HEK293T (cell line): ENCODE results near the gene PTCD2.

ENCODE experiments used
- CTCF ChIA-PET: fragments of 350-600 bp; formaldehyde crosslinking; extraction: SDS; loops from one replicate; lab custom pipeline; 2021; ENCODE audit warnings: antibody characterized with exemption, inconsistent platforms; lab: Yijun Ruan, JAX
- POLR2A ChIA-PET: fragments of 350-600 bp; formaldehyde crosslinking; extraction: SDS; loops from one replicate; lab custom pipeline; 2020; ENCODE audit warnings: antibody characterized with exemption, inconsistent platforms; lab: Yijun Ruan, JAX
- DNase-seq: peaks from one replicate; pipeline ENCODE4 v3.0.0; 2012; ENCODE audit warnings: mixed read lengths; ENCODE audit errors: extremely low spot score
- ARNT ChIP-seq: fragments of 450-650 bp; IDR thresholded peaks from 2 replicates; pipeline ENCODE4 v1.6.1; 2017; ENCODE audit warnings: mild to moderate bottlenecking
- BHLHE40 ChIP-seq: fragments of 450-650 bp; IDR thresholded peaks from 2 replicates; pipeline ENCODE4 v1.6.1; 2016; ENCODE audit warnings: mild to moderate bottlenecking, moderate library complexity, borderline replicate concordance
- CTBP1 ChIP-seq: fragments of 450-650 bp; IDR thresholded peaks from 2 replicates; pipeline ENCODE4 v1.6.1; 2016; ENCODE audit warnings: borderline replicate concordance
- ELF4 ChIP-seq: fragments of 450-650 bp; IDR thresholded peaks from 2 replicates; pipeline ENCODE4 v1.6.1; 2017; ENCODE audit warnings: antibody characterized with exemption
- FOXA1 ChIP-seq: fragments of 450-650 bp; IDR thresholded peaks from 2 replicates; pipeline ENCODE4 v1.6.1; 2016; ENCODE audit warnings: mild to moderate bottlenecking
- FOXK2 ChIP-seq: fragments of 450-650 bp; IDR thresholded peaks from 2 replicates; pipeline ENCODE4 v1.6.1; 2016; ENCODE audit warnings: mild to moderate bottlenecking
- FOXM1 ChIP-seq: fragments of 450-650 bp; IDR thresholded peaks from 2 replicates; pipeline ENCODE4 v1.6.1; 2017; ENCODE audit warnings: mild to moderate bottlenecking, borderline replicate concordance
- HDGF ChIP-seq: fragments of 450-650 bp; IDR thresholded peaks from 2 replicates; pipeline ENCODE4 v1.6.1; 2017; ENCODE audit warnings: antibody characterized with exemption, borderline replicate concordance
- L3MBTL2 ChIP-seq: fragments of 450-650 bp; conservative IDR thresholded peaks from 2 replicates; pipeline ENCODE4 v1.6.1; 2016; ENCODE audit warnings: mild to moderate bottlenecking
- LEF1 ChIP-seq: fragments of 450-650 bp; IDR thresholded peaks from 2 replicates; pipeline ENCODE4 v1.6.1; 2017; ENCODE audit warnings: mild to moderate bottlenecking, borderline replicate concordance
- NFRKB ChIP-seq: fragments of 450-650 bp; IDR thresholded peaks from 2 replicates; pipeline ENCODE4 v1.6.1; 2016; ENCODE audit warnings: mild to moderate bottlenecking, moderate library complexity
- SP1 ChIP-seq: fragments of 450-650 bp; IDR thresholded peaks from 2 replicates; pipeline ENCODE4 v1.6.1; 2017
- SUZ12 ChIP-seq: fragments of 450-650 bp; IDR thresholded peaks from 2 replicates; pipeline ENCODE4 v1.6.1; 2016; ENCODE audit warnings: mild to moderate bottlenecking
- TARDBP ChIP-seq: fragments of 450-650 bp; IDR thresholded peaks from 2 replicates; pipeline ENCODE4 v1.6.1; 2016
- ZNF384 ChIP-seq: fragments of 450-650 bp; IDR thresholded peaks from 2 replicates; pipeline ENCODE4 v1.6.1; 2016
- TF ChIP-seq, protein P1 (sequence below): fragments of 450-650 bp; IDR thresholded peaks from 2 replicates; pipeline ENCODE4 v1.6.1; 2016

Gene PTCD2

DNA sequence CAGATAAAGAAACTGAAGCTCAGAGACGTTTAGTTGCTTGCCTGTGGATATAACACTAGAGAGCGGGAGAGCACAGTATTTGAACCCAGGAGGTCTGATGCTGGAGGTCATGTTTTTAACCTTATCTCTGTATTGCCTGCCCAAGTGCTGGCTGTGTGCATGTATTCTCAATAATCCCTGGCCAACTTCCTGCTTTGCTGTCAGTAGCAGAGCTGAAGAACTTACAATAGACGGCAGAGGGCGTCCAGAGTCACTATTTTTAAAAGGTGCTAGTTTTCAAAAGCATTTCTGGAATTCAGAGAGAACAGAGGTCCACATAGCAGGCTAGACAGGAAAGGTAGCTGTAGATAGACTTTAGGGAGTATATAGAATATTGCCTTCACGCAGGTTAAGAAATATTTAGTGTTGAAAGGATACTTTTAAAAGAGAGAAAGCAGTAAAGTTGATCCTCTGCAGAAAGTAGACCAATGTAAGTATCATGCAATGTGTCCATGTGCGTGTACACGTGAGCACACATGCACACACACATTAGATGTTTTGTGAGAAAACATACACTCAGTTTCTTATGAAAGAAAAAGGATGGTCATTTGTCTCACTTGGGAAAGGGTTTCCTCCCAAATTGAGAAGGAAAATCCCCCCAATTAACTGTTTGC, 46.3 kb downstream of the PTCD2 start:
- ChIA-PET POLR2A (interaction anchor here (1.8 kb wide), 1 partner anchor 46 kb away, joined by 5 read pairs; the partner anchor contains the start of genes MRPS27 and PTCD2), CTCF (interaction anchor here (0.9 to 1.6 kb wide), 3 partner anchors 10 to 158 kb away, joined by 3 to 5 read pairs (median 5); no protein-coding TSS in a partner anchor)
- TF ChIP-seq ARNT (no peak), NFRKB (no peak), SUZ12 (no peak), SP1 (no peak), TARDBP (no peak), CTBP1 (no peak), HDGF (no peak)
- DNase-seq = peak; percentile 49

DNA sequence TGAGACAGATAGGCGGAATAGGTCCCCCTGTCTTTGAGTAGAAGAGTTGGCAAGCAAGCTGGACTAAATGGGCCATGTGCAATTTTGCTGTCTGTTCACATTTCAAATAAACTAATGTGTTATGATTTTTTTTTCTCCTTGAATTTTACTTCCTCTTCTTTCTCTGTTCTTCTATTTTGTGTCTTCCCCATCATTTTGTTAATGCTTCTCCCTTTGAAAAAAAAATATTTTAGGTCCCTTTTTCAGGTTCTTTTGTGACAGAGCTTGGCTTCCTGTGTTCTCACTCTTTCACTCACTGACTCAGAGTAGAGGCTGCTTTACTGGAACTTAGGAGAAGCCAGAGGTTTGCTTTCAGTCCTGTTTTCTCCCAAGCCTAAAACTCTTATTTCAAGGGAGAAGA, 48.1 kb downstream of the PTCD2 start:
- no peak for DNase-seq
- ChIA-PET CTCF (no interaction called here), POLR2A (interaction anchor here (1.0 kb wide), 1 partner anchor 123 kb away, joined by 3 read pairs; no protein-coding TSS in a partner anchor)
- TF ChIP-seq NFRKB (no peak), CTBP1 (no peak), L3MBTL2 (no peak), TARDBP (no peak), BHLHE40 (no peak), ARNT (no peak), FOXM1 (no peak), FOXA1 (no peak), SUZ12 (no peak), LEF1 (no peak), SP1 (no peak)

DNA sequence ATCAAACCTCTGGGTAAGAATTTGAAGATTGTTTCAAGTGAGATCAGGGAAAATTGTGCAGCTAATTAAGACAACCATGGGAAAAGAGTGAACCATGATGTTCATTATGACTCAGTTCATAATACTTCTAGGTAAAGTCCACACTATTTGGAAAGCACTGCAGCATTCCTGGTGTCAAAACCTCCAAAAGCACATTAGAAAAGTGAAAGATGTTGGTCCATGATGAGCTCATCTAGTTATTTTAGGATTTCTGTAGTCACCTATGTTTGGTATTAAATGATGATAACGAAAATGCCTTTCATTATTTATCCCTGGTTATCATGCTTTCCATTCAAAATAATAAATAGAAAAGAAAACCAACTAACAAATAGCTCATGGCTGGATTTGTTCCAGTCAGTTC, 49.1 kb downstream of the PTCD2 start:
- ChIA-PET POLR2A (no interaction called here), CTCF (no interaction called here)
- DNase-seq = no peak
- TF ChIP-seq LEF1 = no peak
- no peak for TF ChIP-seq CTBP1
- TF ChIP-seq BHLHE40 = no peak
- TF ChIP-seq NFRKB = no peak
- no peak for TF ChIP-seq TARDBP
- no peak for TF ChIP-seq ARNT
- TF ChIP-seq FOXM1 = no peak
- TF ChIP-seq SP1 = no peak
- no peak for TF ChIP-seq SUZ12
- TF ChIP-seq FOXA1 = no peak
- no peak for TF ChIP-seq L3MBTL2
- no peak for TF ChIP-seq HDGF
- no peak for TF ChIP-seq FOXK2
- TF ChIP-seq, protein P1, sequence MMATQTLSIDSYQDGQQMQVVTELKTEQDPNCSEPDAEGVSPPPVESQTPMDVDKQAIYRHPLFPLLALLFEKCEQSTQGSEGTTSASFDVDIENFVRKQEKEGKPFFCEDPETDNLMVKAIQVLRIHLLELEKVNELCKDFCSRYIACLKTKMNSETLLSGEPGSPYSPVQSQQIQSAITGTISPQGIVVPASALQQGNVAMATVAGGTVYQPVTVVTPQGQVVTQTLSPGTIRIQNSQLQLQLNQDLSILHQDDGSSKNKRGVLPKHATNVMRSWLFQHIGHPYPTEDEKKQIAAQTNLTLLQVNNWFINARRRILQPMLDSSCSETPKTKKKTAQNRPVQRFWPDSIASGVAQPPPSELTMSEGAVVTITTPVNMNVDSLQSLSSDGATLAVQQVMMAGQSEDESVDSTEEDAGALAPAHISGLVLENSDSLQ = no peak
- TF ChIP-seq ELF4 = no peak
- no peak for TF ChIP-seq ZNF384

DNA sequence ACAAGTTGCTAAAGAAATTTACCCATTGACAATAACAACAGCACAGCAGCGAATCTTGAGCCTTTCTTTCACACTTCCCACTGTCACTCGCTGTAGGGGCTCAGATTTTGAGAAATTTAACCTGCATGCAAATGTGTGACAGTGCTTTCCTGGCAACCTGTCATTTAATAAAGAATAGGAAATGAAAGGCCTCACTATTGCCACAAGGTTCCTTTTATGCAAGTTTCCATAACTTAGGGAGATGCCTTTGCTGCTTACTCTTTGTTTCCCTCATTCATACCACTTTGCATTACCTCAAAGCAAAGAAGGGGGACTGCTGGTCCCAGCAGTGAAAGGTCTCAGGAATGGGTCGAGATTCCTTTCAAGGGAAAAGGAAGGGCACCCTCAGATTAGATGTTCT, 49.5 kb downstream of the PTCD2 start:
- ChIA-PET CTCF (no interaction called here), POLR2A (no interaction called here)
- TF ChIP-seq NFRKB = no peak
- no peak for TF ChIP-seq TARDBP
- no peak for TF ChIP-seq FOXA1
- TF ChIP-seq L3MBTL2 = no peak
- TF ChIP-seq FOXK2 = no peak
- no peak for TF ChIP-seq SUZ12
- no peak for TF ChIP-seq HDGF
- TF ChIP-seq LEF1 = no peak
- no peak for TF ChIP-seq ZNF384
- no peak for TF ChIP-seq ARNT
- no peak for TF ChIP-seq SP1
- TF ChIP-seq FOXM1 = no peak
- TF ChIP-seq CTBP1 = no peak
- TF ChIP-seq ELF4 = no peak
- TF ChIP-seq, protein P1 = no peak
- no peak for TF ChIP-seq BHLHE40
- DNase-seq = no peak

DNA sequence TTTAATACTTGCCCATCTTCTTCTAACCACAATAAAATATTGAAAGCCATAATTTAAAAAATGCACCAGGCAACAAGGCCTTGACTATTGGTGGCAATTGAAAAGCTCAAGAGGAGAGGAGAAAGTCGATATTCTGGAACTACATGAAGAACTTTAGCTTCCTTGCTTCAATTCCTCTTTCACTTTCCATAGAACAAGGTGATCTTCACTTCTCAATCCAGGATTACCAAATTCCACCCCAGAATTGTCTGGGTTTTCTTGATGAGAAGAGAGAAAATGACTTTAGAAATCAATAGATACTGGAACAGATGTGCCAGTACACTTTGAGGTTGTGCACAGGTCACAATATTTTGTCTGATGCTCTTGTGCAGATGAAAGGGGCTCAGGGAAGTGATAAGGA, 52.2 kb downstream of the PTCD2 start:
- DNase-seq = no peak
- TF ChIP-seq ZNF384 = no peak
- no peak for TF ChIP-seq LEF1
- no peak for TF ChIP-seq FOXK2
- TF ChIP-seq ARNT = no peak
- TF ChIP-seq HDGF = no peak
- no peak for TF ChIP-seq CTBP1
- TF ChIP-seq, protein P1 = no peak
- TF ChIP-seq FOXA1 = no peak
- TF ChIP-seq SUZ12 = no peak
- TF ChIP-seq BHLHE40 = no peak
- no peak for TF ChIP-seq NFRKB
- no peak for TF ChIP-seq L3MBTL2
- no peak for TF ChIP-seq TARDBP
- TF ChIP-seq FOXM1 = no peak
- no peak for TF ChIP-seq ELF4
- no peak for TF ChIP-seq SP1
- ChIA-PET POLR2A (no interaction called here), CTCF (no interaction called here)

DNA sequence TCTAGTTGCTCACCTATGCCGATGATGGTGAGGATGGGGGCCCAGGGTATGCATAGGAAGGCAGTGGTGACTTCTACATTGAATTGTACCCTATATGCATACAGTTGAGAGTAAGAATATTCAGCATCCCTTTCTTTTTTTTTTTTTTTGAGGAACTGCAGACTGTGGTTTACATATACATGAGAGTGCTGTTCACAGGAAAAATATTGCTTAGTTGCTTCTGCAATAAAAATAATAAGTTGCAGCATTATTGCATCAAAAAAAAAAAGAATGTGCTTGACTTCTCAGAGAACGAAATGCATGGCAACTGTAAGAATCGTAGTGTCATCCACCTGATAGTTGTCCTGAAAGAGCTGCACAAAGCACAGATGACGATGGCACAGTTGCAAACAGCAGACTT, 52.8 kb downstream of the PTCD2 start:
- no peak for TF ChIP-seq SP1
- TF ChIP-seq FOXK2 = no peak
- TF ChIP-seq ZNF384 = no peak
- no peak for TF ChIP-seq HDGF
- no peak for TF ChIP-seq ELF4
- TF ChIP-seq SUZ12 = no peak
- TF ChIP-seq BHLHE40 = no peak
- TF ChIP-seq, protein P1 = no peak
- TF ChIP-seq TARDBP = no peak
- TF ChIP-seq FOXA1 = no peak
- TF ChIP-seq LEF1 = no peak
- no peak for TF ChIP-seq ARNT
- no peak for TF ChIP-seq NFRKB
- no peak for TF ChIP-seq FOXM1
- TF ChIP-seq CTBP1 = no peak
- TF ChIP-seq L3MBTL2 = no peak
- ChIA-PET POLR2A (no interaction called here), CTCF (no interaction called here)
- DNase-seq = no peak
